OCI-LY3 (cell line): ENCODE results near the gene ARHGAP5.

Source experiments
- H2AFZ ChIP-seq: fragments of 200-600, 300-600 bp; shearing (Covaris generic); 2 replicates; pipeline ENCODE4 v1.6.0; 2014; ENCODE audit warnings: antibody characterized with exemption, low read depth, low read length
- H3K27ac ChIP-seq: fragments of 200-600, 300-600 bp; sonication (generic); 2 replicates; pipeline ENCODE4 v1.5.1; 2014; ENCODE audit warnings: mild to moderate bottlenecking, low read length, moderate library complexity, mixed read lengths
- H3K27me3 ChIP-seq: fragments of 200-600, 300-600 bp; sonication (generic); 2 replicates; pipeline ENCODE4 v1.6.1; 2014; ENCODE audit warnings: low read depth, low read length, mixed read lengths
- H3K36me3 ChIP-seq: fragments of 200-600, 300-600 bp; sonication (generic); replicated peaks from 2 replicates; pipeline ENCODE3; 2014; ENCODE audit warnings: low read depth, low read length, mixed read lengths
- H3K4me1 ChIP-seq: fragments of 300-600, 200-600 bp; sonication (generic); 2 replicates; pipeline ENCODE4 v1.6.1; 2014; ENCODE audit warnings: low read length, mixed read lengths
- H3K4me2 ChIP-seq: fragments of 200-600, 300-600 bp; sonication (generic); 2 replicates; pipeline ENCODE4 v1.6.1; 2014; ENCODE audit warnings: low read length, mixed read lengths
- H3K4me3 ChIP-seq: fragments of 300-600, 200-600 bp; sonication (generic); 2 replicates; pipeline ENCODE4 v1.5.1; 2014; ENCODE audit warnings: antibody characterized with exemption, mild to moderate bottlenecking, low read length, moderate library complexity
- H3K79me2 ChIP-seq: fragments of 300-600, 200-600 bp; shearing (Covaris generic); 2 replicates; pipeline ENCODE4 v1.6.1; 2014; ENCODE audit warnings: mild to moderate bottlenecking, low read length, mixed read lengths
- H3K9ac ChIP-seq: fragments of 300-600, 200-600 bp; shearing (Covaris generic); 2 replicates; pipeline ENCODE4 v1.6.0; 2014; ENCODE audit warnings: mild to moderate bottlenecking, low read length, moderate library complexity
- H3K9me3 ChIP-seq: fragments of 200-600, 300-600 bp; shearing (Covaris generic); 2 replicates; pipeline ENCODE4 v1.6.1; 2014; ENCODE audit warnings: low read length, mixed read lengths; ENCODE audit not compliant: insufficient read depth
- H4K20me1 ChIP-seq: fragments of 200-600, 300-600 bp; sonication (generic); 2 replicates; pipeline ENCODE4 v1.6.1; 2016; ENCODE audit warnings: low read length, mixed read lengths; ENCODE audit not compliant: insufficient read depth
- EZH2phosphoT487 ChIP-seq: fragments of 200-600 bp; shearing (Covaris generic); IDR thresholded peaks from 2 replicates; pipeline ENCODE4 v1.6.1; 2018; ENCODE audit warnings: antibody characterized with exemption, mixed run types, low read depth
- TF ChIP-seq, protein P1 (sequence below): fragments of 200-600, 300-600 bp; sonication (generic); IDR thresholded peaks from 2 replicates; pipeline ENCODE4 v1.5.1; 2014; ENCODE audit warnings: antibody characterized with exemption, low read length, low read depth

The ARHGAP5 gene

DNA sequence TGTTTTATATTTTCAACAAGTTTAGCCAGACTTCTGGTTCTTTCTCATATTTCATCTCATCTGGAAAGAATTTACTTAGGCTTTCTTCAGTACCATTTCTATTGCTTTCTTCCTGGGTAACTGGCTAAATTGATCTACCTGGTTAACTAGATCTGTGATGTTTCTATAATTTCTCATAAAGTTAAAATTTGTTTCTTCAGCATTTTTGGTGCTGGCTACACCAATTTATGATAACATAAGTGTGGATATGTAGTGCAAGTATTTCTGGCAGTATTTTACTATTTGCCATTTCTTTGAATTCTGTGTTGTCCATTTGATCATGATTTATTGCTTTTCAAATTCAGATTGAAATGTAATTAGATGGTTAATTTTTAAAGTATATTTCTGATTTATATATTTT, 25.9 kb downstream of the ARHGAP5 start:
- Histone ChIP-seq H2AFZ (no peak overlapping the region), H3K9me3 (no peaks in the 10 kb centered on the region), H3K9ac (no peak overlapping the region), H3K4me1 (no peaks in the 10 kb centered on the region), H3K27me3 (no peaks in the 10 kb centered on the region), H3K36me3 (no peaks in the 10 kb centered on the region), H3K79me2 (no peaks in the 10 kb centered on the region), H4K20me1 (no peaks in the 10 kb centered on the region), H3K4me3 (no peak overlapping the region), H3K27ac (no peak overlapping the region), H3K4me2 (no peak overlapping the region)
- TF ChIP-seq EZH2phosphoT487, result no peak

DNA sequence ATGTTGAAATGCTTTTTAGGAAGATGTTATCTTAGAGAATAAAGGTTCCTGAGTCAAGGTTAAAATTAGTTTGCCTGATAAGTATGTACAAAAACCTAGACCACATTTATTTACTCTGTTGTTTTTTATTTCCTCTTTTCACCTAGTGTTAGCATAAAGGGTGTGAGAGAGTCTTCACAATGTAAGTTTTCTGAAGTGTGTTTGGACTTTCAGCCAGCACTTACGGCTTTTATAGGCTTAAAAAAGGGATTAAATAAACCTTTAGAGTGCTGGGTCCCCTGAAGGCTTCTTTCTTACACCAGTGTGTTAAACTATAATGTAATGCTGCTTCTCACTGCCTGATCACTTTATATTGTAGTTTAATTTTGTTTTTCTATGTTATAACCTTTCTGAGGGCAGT, 27.2 kb downstream of the ARHGAP5 start:
- H3K4me1 ChIP-seq, result no peaks in the 10 kb centered on the region
- H3K36me3 ChIP-seq, result no peaks in the 10 kb centered on the region
- H3K27me3 ChIP-seq, result no peaks in the 10 kb centered on the region
- no peak overlapping the region for H3K4me3 ChIP-seq
- no peaks in the 10 kb centered on the region for H4K20me1 ChIP-seq
- no peak overlapping the region for H3K9ac ChIP-seq
- H3K27ac ChIP-seq, result no peak overlapping the region
- no peaks in the 10 kb centered on the region for H3K79me2 ChIP-seq
- no peak for TF ChIP-seq EZH2phosphoT487
- TF ChIP-seq, protein P1, sequence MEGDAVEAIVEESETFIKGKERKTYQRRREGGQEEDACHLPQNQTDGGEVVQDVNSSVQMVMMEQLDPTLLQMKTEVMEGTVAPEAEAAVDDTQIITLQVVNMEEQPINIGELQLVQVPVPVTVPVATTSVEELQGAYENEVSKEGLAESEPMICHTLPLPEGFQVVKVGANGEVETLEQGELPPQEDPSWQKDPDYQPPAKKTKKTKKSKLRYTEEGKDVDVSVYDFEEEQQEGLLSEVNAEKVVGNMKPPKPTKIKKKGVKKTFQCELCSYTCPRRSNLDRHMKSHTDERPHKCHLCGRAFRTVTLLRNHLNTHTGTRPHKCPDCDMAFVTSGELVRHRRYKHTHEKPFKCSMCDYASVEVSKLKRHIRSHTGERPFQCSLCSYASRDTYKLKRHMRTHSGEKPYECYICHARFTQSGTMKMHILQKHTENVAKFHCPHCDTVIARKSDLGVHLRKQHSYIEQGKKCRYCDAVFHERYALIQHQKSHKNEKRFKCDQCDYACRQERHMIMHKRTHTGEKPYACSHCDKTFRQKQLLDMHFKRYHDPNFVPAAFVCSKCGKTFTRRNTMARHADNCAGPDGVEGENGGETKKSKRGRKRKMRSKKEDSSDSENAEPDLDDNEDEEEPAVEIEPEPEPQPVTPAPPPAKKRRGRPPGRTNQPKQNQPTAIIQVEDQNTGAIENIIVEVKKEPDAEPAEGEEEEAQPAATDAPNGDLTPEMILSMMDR, result no peak
- no peak overlapping the region for H2AFZ ChIP-seq
- H3K9me3 ChIP-seq, result no peaks in the 10 kb centered on the region
- H3K4me2 ChIP-seq, result no peak overlapping the region

DNA sequence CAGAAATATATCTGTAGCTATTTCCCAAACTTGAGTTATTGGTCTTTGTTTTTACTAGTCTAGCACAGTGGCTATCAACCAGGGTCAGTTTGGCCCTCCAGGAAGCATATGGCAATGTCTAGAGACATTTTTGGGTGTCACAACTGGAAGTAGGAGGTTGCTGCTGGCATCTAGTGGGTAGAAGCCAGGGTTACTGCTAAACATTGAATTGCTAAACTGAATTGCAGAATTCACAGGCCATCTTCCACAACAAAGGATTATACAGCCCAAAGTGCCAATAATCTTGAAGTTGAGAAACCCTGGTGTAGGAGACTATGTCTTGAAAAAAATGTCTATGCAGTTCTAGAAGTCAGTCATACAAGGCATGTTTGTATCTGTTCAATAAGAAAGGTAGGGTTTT, 27.7 kb downstream of the ARHGAP5 start:
- H3K4me1 ChIP-seq, result no peaks in the 10 kb centered on the region
- no peaks in the 10 kb centered on the region for H3K9me3 ChIP-seq
- no peak overlapping the region for H2AFZ ChIP-seq
- H3K79me2 ChIP-seq, result no peaks in the 10 kb centered on the region
- H3K4me2 ChIP-seq, result no peak overlapping the region
- H3K27me3 ChIP-seq, result no peaks in the 10 kb centered on the region
- no peaks in the 10 kb centered on the region for H4K20me1 ChIP-seq
- TF ChIP-seq, protein P1, result no peak
- TF ChIP-seq EZH2phosphoT487, result no peak
- no peak overlapping the region for H3K9ac ChIP-seq
- no peak overlapping the region for H3K4me3 ChIP-seq
- no peak overlapping the region for H3K27ac ChIP-seq
- no peaks in the 10 kb centered on the region for H3K36me3 ChIP-seq

DNA sequence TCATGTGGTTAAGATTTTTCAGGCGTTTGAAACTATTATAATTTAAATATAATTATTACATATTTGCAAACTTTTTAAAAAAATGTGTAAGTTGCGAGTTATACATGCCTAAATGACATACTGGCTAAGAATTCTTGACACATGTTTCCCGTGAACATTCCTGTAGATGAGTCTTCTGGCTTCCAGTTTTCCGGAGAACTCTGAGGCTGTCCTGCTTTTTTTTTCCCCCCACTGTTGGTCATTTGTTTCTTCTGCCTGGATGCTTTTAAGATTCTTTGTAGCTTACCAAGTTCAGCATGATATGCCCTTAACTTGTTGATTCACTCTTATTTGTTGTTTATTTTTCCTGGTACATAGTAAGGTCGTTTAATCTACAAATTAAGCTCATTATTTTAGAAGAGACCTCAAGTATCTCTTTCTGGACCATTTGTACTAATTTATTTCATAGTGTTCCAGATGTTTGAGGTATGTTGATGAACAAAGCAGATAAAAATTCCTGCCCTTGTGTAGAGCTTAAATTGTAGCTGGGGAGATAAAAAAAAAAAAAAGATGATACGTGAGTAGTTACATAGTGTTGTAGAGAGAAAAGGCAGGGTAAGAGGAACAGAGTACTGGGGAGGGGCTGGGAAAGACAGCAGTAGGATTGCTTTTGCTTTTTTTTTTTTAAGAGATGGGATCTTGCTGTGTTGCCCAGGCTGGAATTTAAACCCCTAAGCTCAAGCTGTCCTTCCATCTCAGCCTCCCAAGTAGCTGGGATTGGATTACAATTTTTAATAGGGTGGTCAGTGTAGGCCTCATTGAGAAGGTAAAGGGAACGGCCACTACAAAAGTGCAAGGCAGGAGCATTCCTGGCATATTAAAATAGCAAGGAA, 32.8 kb downstream of the ARHGAP5 start:
- Histone ChIP-seq H3K36me3 (no peaks in the 10 kb centered on the region), H3K4me2 (no peak overlapping the region), H3K4me3 (no peak overlapping the region), H3K27me3 (no peaks in the 10 kb centered on the region), H4K20me1 (no peaks in the 10 kb centered on the region), H3K79me2 (no peaks in the 10 kb centered on the region), H3K9ac (no peak overlapping the region), H3K4me1 (no peaks in the 10 kb centered on the region), H2AFZ (no peak overlapping the region), H3K27ac (no peak overlapping the region), H3K9me3 (no peaks in the 10 kb centered on the region)
- no peak for TF ChIP-seq EZH2phosphoT487
- TF ChIP-seq, protein P1, result no peak
